Thoracic aorta endothelial cell (primary cell): ENCODE measurements around the gene FRS3. TPM values are rescaled to one million over a fixed set of nuclear protein-coding genes. Genes with fewer than 3 reads are reported as not detected.

ENCODE experiments used
- small RNA-seq: library from RNA; depleted of rRNA; stranded (forward); fragments of <200 nt; gene quantifications from one replicate; pipeline ENCODE3, GENCODE V24; 2012
- total RNA-seq: library from RNA; depleted of rRNA; stranded (reverse); fragments of >200 nt; gene quantifications from 2 replicates; pipeline ENCODE4 v1.2.3, GENCODE V29; 2012

The FRS3 gene, protein sequence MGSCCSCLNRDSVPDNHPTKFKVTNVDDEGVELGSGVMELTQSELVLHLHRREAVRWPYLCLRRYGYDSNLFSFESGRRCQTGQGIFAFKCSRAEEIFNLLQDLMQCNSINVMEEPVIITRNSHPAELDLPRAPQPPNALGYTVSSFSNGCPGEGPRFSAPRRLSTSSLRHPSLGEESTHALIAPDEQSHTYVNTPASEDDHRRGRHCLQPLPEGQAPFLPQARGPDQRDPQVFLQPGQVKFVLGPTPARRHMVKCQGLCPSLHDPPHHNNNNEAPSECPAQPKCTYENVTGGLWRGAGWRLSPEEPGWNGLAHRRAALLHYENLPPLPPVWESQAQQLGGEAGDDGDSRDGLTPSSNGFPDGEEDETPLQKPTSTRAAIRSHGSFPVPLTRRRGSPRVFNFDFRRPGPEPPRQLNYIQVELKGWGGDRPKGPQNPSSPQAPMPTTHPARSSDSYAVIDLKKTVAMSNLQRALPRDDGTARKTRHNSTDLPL
- total RNA-seq = 0.80 and 1.7 TPM in 2 replicates

DNA sequence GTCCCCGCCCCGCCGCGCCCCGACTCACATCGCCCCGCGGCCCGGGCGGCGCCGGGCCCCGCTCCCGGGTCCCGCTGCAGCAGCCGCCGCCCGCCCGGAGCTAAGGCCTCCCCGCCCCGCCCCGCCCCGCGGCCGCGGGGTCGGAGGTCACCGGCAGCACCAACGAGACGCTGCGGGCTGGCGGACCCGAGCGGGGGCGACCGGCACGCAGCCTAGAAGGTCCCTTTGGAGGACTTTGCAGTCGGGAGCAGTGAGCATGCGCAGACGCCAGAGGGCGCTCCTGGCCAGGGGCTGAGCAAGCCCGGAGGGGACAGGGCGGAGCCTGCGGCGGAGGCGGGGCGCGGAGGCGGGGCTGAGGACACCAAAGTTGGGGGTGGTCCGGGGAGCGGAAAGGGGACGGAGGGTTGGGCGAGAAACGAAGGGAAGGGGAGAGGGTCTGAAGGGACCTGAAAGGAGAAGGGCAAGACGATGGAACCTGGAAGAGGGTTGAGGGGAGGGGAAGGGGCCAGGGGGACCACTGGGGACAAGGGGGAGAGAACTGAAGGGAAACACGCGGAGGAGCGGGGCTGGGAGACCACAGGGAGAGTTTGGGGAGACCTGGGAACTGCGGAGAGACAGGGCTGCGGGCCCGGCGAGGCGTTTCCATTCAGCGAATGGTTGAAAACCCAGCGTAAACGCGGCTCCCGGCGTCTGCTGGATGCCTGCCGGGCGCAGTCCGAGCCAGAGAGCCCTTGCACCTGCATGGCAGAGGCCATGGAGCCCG lies at the start of gene FRS3:
Gene FRS3 (minus strand): TSS at position 113 of the 763 bp plus-strand sequence. CDS start 2,913 bp downstream, outside the sequence.

DNA sequence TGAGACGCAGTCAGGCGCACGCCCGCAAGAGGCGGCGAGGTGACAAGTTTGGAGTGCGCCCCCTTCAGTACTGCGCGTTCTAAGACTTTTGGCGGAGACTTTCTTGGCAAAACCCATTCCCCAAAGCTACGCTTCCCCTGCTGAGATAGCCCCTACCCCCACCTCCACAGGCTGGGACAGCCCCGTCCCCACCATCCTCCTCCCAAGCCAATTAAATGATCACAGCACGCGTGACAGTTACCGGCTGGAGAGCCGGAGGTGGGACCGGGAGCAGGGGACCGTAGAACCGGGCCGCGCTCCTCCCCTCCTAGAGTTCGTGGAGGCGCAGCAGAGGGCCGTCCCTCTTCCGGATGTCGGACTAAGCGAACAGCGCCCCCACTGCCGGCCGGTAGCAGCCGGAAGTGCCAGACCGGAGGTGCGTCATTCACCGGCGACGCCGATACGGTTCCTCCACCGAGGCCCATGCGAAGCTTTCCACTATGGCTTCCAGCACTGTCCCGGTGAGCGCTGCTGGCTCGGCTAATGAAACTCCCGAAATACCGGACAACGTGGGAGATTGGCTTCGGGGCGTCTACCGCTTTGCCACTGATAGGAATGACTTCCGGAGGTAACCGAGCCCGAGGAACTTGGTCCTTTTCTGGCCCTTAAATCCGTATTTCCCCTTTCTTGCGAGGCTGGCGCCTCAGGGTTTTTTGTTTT lies 7.7 kb upstream of the FRS3 start, which contains the start of gene TOMM6:
Gene TOMM6 (plus strand): TSS at position 476 of the 699 bp plus-strand sequence. CDS start 4 bp downstream, at position 480.

DNA sequence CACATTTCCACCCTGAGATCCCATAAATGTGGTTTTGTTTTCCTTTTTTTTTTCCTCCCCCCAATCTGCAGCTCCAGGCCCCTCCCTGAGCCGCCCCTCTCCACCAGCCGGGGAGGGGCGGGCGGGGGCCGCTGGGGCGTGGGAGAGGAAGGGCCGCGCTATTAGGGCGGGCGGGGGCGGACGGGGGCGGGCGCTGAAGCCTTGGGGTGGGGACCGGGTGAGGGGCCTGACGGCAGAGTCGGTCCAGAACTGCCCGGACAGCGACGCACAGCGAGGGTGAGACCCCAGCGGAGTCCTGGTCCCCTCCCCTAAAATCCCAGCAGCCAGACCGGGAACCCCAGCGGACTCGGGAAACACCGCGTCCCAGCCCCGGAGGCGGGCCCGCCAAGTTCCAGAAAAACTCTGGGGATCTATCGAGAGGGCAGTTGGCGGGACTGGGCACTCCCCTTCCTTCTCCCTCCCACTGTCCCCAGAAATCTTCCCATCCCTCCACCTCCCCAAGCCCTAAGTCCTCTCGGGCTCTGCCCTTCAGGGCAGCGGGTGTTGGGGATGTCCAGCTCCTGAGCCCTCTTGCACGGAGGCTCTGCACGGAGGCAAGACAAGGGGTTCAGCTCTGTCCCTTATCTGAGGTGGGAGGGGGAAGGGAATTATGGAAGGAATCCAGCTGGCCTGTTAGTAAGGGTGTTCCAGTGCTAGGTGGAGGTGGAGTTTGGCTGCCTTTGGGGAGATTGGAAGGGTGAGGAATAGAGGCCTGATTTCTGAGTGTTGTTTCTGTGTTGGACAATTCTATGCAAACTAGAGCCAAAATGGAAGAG lies 1.1 kb upstream of the FRS3 start, which contains the start of gene PRICKLE4:
Gene PRICKLE4 (plus strand): TSS at position 232 of the 815 bp plus-strand sequence. CDS start 2,692 bp downstream, outside the sequence.

DNA sequence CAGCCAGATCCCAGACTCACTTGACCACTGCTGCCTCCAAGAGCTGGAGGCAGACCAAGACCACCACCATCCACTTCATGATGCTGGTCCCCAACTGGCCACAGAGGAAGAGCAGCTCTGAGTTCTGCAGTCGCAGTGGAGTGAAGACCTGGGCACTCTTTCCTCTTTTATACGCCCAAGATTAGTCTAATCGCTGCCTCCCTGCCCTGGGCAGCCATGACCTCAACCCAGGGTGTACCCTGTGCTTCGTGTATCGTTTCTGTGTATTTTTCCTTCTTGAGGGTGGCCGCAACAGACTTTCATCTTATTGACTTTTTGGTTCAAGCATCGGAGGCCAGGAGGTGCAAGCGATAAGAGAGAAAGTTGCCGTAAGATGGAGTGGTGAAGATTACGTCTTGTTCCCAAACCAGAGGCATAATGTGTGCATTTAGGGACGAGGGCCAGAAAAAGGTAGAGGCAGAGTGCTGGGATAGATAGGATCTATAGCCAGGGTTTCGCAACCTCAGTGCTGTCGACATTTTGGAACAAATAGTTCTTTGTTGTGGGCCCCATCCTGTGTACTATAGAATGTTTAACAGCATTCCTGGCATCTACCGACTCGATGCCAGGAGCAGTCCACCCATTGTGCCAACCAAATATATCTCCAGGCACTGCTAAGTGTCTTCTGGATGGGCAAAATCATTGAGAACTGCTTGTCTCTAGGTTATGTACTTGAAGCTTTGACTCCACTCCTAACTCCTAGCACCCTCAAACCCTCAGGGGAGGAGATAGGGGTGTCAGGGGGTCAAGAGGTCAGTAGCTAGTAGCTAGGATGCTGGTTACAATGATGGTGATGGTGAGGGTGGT lies 32.2 kb downstream of the FRS3 start, which contains the start of gene PGC:
Gene PGC (minus strand): TSS at position 142 of the 846 bp plus-strand sequence. CDS start 63 bp downstream, at position 79.

DNA sequence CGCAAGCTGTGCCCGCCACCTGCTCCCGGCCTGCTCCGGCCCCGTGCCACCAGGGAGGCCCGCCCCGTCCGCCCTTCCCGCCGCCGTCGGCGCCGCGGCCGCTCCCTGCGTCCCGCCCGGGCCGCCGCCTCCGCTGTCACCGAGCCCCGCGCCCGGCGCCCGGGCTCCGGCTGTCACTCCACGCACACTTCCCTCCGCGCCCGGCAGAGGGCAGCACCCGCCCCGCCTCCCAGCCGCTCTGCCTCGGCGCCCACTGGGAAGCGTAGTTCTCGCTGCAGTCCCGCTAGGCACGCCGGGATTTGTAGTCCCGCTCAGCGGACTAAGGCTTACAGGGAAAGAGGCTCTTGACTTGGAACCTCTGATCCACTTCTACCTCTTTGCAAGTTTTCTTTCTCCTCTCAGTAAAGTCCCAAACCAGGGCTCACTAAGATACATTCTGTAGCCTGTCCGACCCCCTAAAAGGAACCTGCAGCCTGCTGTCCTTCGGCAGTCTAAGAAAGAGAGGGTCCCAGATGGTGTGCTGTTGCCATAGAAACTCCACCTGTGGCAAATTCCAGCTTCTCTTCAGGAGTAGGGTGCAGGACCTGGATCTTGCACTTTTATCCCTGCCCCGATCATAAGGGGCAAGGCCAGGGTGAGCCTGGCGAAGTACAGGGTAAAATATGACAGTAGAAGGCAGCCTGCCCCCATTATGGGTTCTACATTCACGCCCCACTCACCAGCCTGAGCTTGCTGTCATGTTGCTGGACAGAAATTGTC lies 44.1 kb downstream of the FRS3 start, which contains the start of gene TFEB:
Gene TFEB (minus strand): TSS at position 182 of the 759 bp plus-strand sequence. CDS start 44,395 bp downstream, outside the sequence.

Small RNAs within 50 kb of the gene (small RNA-seq; reads per million reads assigned to genes)
- gene AL365205.2 = not detected
- not detected for gene AL365205.3

Other genes starting within 250 kb of the FRS3 start
- 4.7 and 9.0 TPM in 2 replicates for gene FOXP4, start 233.5 kb downstream of the FRS3 start, total RNA-seq
- gene MDFI, start 141.4 kb downstream of the FRS3 start, total RNA-seq = 24.6 and 38.1 TPM in 2 replicates
- gene TFEB, start 44.3 kb downstream of the FRS3 start, total RNA-seq = 1.7 and 2.9 TPM in 2 replicates
- not detected in 2 replicates for gene PGC, start 32.5 kb downstream of the FRS3 start, total RNA-seq
- 2.7 and 3.3 TPM in 2 replicates for gene PRICKLE4, start 882 bp upstream of the FRS3 start, total RNA-seq
- gene TOMM6, start 7.8 kb upstream of the FRS3 start, total RNA-seq = 172 and 198 TPM in 2 replicates
- 2.9 and 3.6 TPM in 2 replicates for gene USP49, start 115.5 kb upstream of the FRS3 start, total RNA-seq
- gene MED20, start 141.2 kb upstream of the FRS3 start, total RNA-seq = 39.8 and 40.3 TPM in 2 replicates
- gene BYSL, start 141.6 kb upstream of the FRS3 start, total RNA-seq = 27.7 and 28.9 TPM in 2 replicates
- 43.1 and 51.2 TPM in 2 replicates for gene CCND3, start 161.9 kb upstream of the FRS3 start, total RNA-seq